HepG2 (cell line): ENCODE data around the gene GPX2. TPM values are rescaled to one million over a fixed set of nuclear protein-coding genes. Genes with fewer than 3 reads are reported as not detected.

ENCODE experiments used
- HBP1 ChIP-seq: IDR thresholded peaks from 2 replicates; pipeline ENCODE4 v1.6.1; 2016; ENCODE audit warnings: low read depth, control low read depth
- HNRNPH1 ChIP-seq: fragments of 200-400 bp; formaldehyde crosslinking; optimal IDR thresholded peaks from 2 replicates; pipeline ENCODE3; 2017; ENCODE audit warnings: mild to moderate bottlenecking, low read depth, low read length
- IRX3 ChIP-seq: sonication (generic); formaldehyde crosslinking; IDR thresholded peaks from 2 replicates; pipeline ENCODE4 v1.8.1; 2023; ENCODE audit warnings: mild to moderate bottlenecking, low read depth, missing genetic modification reagents, borderline replicate concordance
- KIAA2018 ChIP-seq: sonication (generic); formaldehyde crosslinking; IDR thresholded peaks from 2 replicates; pipeline ENCODE4 v1.5.0; 2020; ENCODE audit warnings: mild to moderate bottlenecking, missing genetic modification reagents, borderline replicate concordance
- KLF13 ChIP-seq: sonication (generic); formaldehyde crosslinking; IDR thresholded peaks from 2 replicates; pipeline ENCODE4 v1.4.0; 2020; ENCODE audit warnings: mild to moderate bottlenecking, missing genetic modification reagents
- NFIB ChIP-seq: sonication (generic); formaldehyde crosslinking; IDR thresholded peaks from 2 replicates; pipeline ENCODE4 v1.9.0; 2021; ENCODE audit warnings: missing genetic modification reagents, mild to moderate bottlenecking, borderline replicate concordance
- NFYC ChIP-seq: IDR thresholded peaks from 2 replicates; pipeline ENCODE4 v1.6.1; 2016; ENCODE audit warnings: missing genetic modification reagents, missing compliant biosample characterization
- POLR2AphosphoS5 ChIP-seq: IDR thresholded peaks from 2 replicates; pipeline ENCODE4 v1.6.1; 2012; ENCODE audit warnings: low read depth, low read length
- PRMT3 ChIP-seq: sonication (generic); formaldehyde crosslinking; IDR thresholded peaks from 2 replicates; pipeline ENCODE4 v1.8.1; 2022; ENCODE audit warnings: low read depth, mild to moderate bottlenecking, moderate library complexity, missing genetic modification reagents, borderline replicate concordance
- SIX4 ChIP-seq: sonication (generic); formaldehyde crosslinking; IDR thresholded peaks from 2 replicates; pipeline ENCODE4 v1.4.0; 2020; ENCODE audit warnings: missing genetic modification reagents
- THYN1 ChIP-seq: sonication (generic); formaldehyde crosslinking; IDR thresholded peaks from 2 replicates; pipeline ENCODE4 v1.8.1; 2023; ENCODE audit warnings: low read depth, mild to moderate bottlenecking, moderate library complexity, missing genetic modification reagents, borderline replicate concordance
- ZKSCAN1 ChIP-seq: fragments of 150-350 bp; IDR thresholded peaks from 2 replicates; pipeline ENCODE4 v1.6.1; 2014; ENCODE audit warnings: low read length
- ZNF224 ChIP-seq: sonication (generic); formaldehyde crosslinking; IDR thresholded peaks from 2 replicates; pipeline ENCODE4 v1.5.0; 2020; ENCODE audit warnings: mild to moderate bottlenecking, missing genetic modification reagents
- ZNF253 ChIP-seq: sonication (generic); formaldehyde crosslinking; IDR thresholded peaks from 2 replicates; pipeline ENCODE4 v1.8.0; 2022; ENCODE audit warnings: mild to moderate bottlenecking, missing genetic modification reagents, borderline replicate concordance
- ZNF430 ChIP-seq: sonication (generic); formaldehyde crosslinking; IDR thresholded peaks from 2 replicates; pipeline ENCODE4 v1.9.0; 2021; ENCODE audit warnings: mild to moderate bottlenecking, missing genetic modification reagents
- ZNF780A ChIP-seq: sonication (generic); formaldehyde crosslinking; IDR thresholded peaks from 2 replicates; pipeline ENCODE4 v1.8.0; 2022; ENCODE audit warnings: mild to moderate bottlenecking, missing genetic modification reagents, moderate library complexity
- polyA plus RNA-seq, 8 experiments: library from polyadenylated mRNA; depleted of rRNA in 3 of 8; stranded (reverse) in 7 of 8; unstranded in 1 of 8; fragments of >200 nt; fragmentation: Illumina TruSeq in 4 of 8; extraction: Trizol in 4 of 8; gene quantifications; 2 replicates each; pipeline versions ENCODE4 v1.2.1 to v1.2.3, GENCODE V29; 2011 to 2016; ENCODE audit warnings: low read depth in 4 of 8, missing spikeins in 1 of 8, mixed read lengths in 1 of 8; ENCODE audit not compliant: insufficient read depth in 1 of 8
- total RNA-seq, 5 experiments: library from RNA; depleted of rRNA; stranded (reverse); fragments of >200 nt; fragmentation: Illumina TruSeq; extraction: Trizol; gene quantifications; 2 replicates each; pipeline ENCODE4 v1.2.3, GENCODE V29; 2016; ENCODE audit warnings: low read depth in 1 of 5
- TF ChIP-seq, protein P1 (sequence below): sonication (generic); formaldehyde crosslinking; conservative IDR thresholded peaks from 2 replicates; pipeline ENCODE4 v1.4.0; 2020; ENCODE audit warnings: missing genetic modification reagents

Gene GPX2
- total and polyA plus RNA-seq, 2 of the 13 experiments (the other 11 are each of a cell fraction or from before 2014, with no cell fraction given), result 526 to 674 TPM

- peak; percentile 94 for TF ChIP-seq SIX4 (CRISPR knock-in tag)
- TF ChIP-seq ZNF780A (CRISPR knock-in tag), result peak; percentile 88
- TF ChIP-seq KLF13, result 0 out of 2 replicates have a peak, but pooled peaks have one; percentile 53
- TF ChIP-seq PRMT3 (CRISPR knock-in tag), result no peak; the same call in 1 of the 2 replicates
- TF ChIP-seq ZNF224 (CRISPR knock-in tag), result peak; percentile 64; the same call in 1 of the 2 replicates
- TF ChIP-seq ZNF253 (CRISPR knock-in tag), result no peak
- no peak for TF ChIP-seq HNRNPH1
- 0 out of 2 replicates have a peak, but pooled peaks have one; percentile 74 for TF ChIP-seq THYN1 (CRISPR knock-in tag)
- TF ChIP-seq KIAA2018 (CRISPR knock-in tag), result peak; percentile 56; the same call in 1 of the 2 replicates
- TF ChIP-seq HBP1 (CRISPR knock-in tag), result peak; percentile 53; the same call in 1 of the 2 replicates
- TF ChIP-seq, protein P1, sequence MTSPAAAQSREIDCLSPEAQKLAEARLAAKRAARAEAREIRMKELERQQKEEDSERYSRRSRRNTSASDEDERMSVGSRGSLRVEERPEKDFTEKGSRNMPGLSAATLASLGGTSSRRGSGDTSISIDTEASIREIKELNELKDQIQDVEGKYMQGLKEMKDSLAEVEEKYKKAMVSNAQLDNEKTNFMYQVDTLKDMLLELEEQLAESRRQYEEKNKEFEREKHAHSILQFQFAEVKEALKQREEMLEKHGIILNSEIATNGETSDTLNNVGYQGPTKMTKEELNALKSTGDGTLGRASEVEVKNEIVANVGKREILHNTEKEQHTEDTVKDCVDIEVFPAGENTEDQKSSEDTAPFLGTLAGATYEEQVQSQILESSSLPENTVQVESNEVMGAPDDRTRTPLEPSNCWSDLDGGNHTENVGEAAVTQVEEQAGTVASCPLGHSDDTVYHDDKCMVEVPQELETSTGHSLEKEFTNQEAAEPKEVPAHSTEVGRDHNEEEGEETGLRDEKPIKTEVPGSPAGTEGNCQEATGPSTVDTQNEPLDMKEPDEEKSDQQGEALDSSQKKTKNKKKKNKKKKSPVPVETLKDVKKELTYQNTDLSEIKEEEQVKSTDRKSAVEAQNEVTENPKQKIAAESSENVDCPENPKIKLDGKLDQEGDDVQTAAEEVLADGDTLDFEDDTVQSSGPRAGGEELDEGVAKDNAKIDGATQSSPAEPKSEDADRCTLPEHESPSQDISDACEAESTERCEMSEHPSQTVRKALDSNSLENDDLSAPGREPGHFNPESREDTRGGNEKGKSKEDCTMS, result no peak
- TF ChIP-seq NFYC, result no peak
- no peak for TF ChIP-seq ZKSCAN1
- TF ChIP-seq IRX3, result 0 out of 2 replicates have a peak, but pooled peaks have one; percentile 47
- 0 out of 2 replicates have a peak, but pooled peaks have one; percentile 74 for TF ChIP-seq ZNF430 (CRISPR knock-in tag)
- peak; percentile 90 for TF ChIP-seq POLR2AphosphoS5
- no peak for TF ChIP-seq NFIB (CRISPR knock-in tag)
These were observed 44.3 kb upstream of the GPX2 start, which contains the start of gene FNTB (continued) for GRCh38 chr14:64986648-64987437.
